Measurements from ENCODE around the gene LEF1.

LEF1 gene

GRCh38 chr4:108193886-108194672 lies 25.3 kb upstream of the LEF1 start:
- DNase-seq (ENCODE audit: low read depth in 1 of 2, low spot score in 1 of 2), result no peak
- in situ Hi-C loops (cut with HindIII; ENCODE audit: low pct_unique_long_range_greater_than_20kb, low sequenced_read_pairs), result no loop called here
- no peak for TF ChIP-seq JUND (IDR thresholded peaks at IDR 0.05; ENCODE audit: low read depth)

- TF ChIP-seq JUND (IDR thresholded peaks at IDR 0.05; ENCODE audit: low read depth), result no peak
- DNase-seq (ENCODE audit: low read depth in 1 of 2, low spot score in 1 of 2), result no peak
- in situ Hi-C loops (cut with HindIII; ENCODE audit: low pct_unique_long_range_greater_than_20kb, low sequenced_read_pairs), result no loop called here
Measured at GRCh38 chr4:108192935-108193334, 24.2 kb upstream of the LEF1 start.

- in situ Hi-C loops (cut with HindIII; ENCODE audit: low pct_unique_long_range_greater_than_20kb, low sequenced_read_pairs), result no loop called here
- no peak for DNase-seq (ENCODE audit: low read depth in 1 of 2, low spot score in 1 of 2)
- TF ChIP-seq JUND (IDR thresholded peaks at IDR 0.05; ENCODE audit: low read depth), result no peak
Measured at GRCh38 chr4:108192056-108192455, 23.3 kb upstream of the LEF1 start.

GRCh38 chr4:108191269-108191914 lies 22.7 kb upstream of the LEF1 start:
- in situ Hi-C loops (cut with HindIII; ENCODE audit: low pct_unique_long_range_greater_than_20kb, low sequenced_read_pairs), result no loop called here
- no peak for DNase-seq (ENCODE audit: low read depth in 1 of 2, low spot score in 1 of 2)
- no peak for TF ChIP-seq JUND (IDR thresholded peaks at IDR 0.05; ENCODE audit: low read depth)

GRCh38 chr4:108188770-108189169 lies 20.0 kb upstream of the LEF1 start:
- DNase-seq (ENCODE audit: low read depth in 1 of 2, low spot score in 1 of 2), result no peak
- in situ Hi-C loops (cut with HindIII; ENCODE audit: low pct_unique_long_range_greater_than_20kb, low sequenced_read_pairs), result no loop called here
- TF ChIP-seq JUND (IDR thresholded peaks at IDR 0.05; ENCODE audit: low read depth), result no peak

GRCh38 chr4:108185252-108185651 lies 16.5 kb upstream of the LEF1 start:
- DNase-seq (ENCODE audit: low read depth in 1 of 2, low spot score in 1 of 2), result no peak
- no peak for TF ChIP-seq JUND (IDR thresholded peaks at IDR 0.05; ENCODE audit: low read depth)
- in situ Hi-C loops (cut with HindIII; ENCODE audit: low pct_unique_long_range_greater_than_20kb, low sequenced_read_pairs), result no loop called here

GRCh38 chr4:108184453-108185049 lies 15.8 kb upstream of the LEF1 start:
- TF ChIP-seq JUND (IDR thresholded peaks at IDR 0.05; ENCODE audit: low read depth), result no peak
- DNase-seq (ENCODE audit: low read depth in 1 of 2, low spot score in 1 of 2), result no peak
- in situ Hi-C loops (cut with HindIII; ENCODE audit: low pct_unique_long_range_greater_than_20kb, low sequenced_read_pairs), result no loop called here

- TF ChIP-seq JUND (IDR thresholded peaks at IDR 0.05; ENCODE audit: low read depth), result no peak
- DNase-seq (ENCODE audit: low read depth in 1 of 2, low spot score in 1 of 2), result no peak
- in situ Hi-C loops (cut with HindIII; ENCODE audit: low pct_unique_long_range_greater_than_20kb, low sequenced_read_pairs), result no loop called here
Measured at GRCh38 chr4:108181704-108182103, 13.0 kb upstream of the LEF1 start.

GRCh38 chr4:108180513-108180912 lies 11.8 kb upstream of the LEF1 start:
- in situ Hi-C loops (cut with HindIII; ENCODE audit: low pct_unique_long_range_greater_than_20kb, low sequenced_read_pairs), result no loop called here

GRCh38 chr4:108175966-108176365 lies 7.2 kb upstream of the LEF1 start:
- in situ Hi-C loops (cut with HindIII; ENCODE audit: low pct_unique_long_range_greater_than_20kb, low sequenced_read_pairs), result no loop called here
- TF ChIP-seq JUND (IDR thresholded peaks at IDR 0.05; ENCODE audit: low read depth), result no peak
- no peak for DNase-seq (ENCODE audit: low read depth in 1 of 2, low spot score in 1 of 2)

More at GRCh38 chr4:108180513-108180912, 11.8 kb upstream of the LEF1 start:
- no peak for DNase-seq (ENCODE audit: low read depth in 1 of 2, low spot score in 1 of 2)
- TF ChIP-seq JUND (IDR thresholded peaks at IDR 0.05; ENCODE audit: low read depth), result no peak

GRCh38 chr4:108174856-108175255 lies 6.1 kb upstream of the LEF1 start:
- no peak for TF ChIP-seq JUND (IDR thresholded peaks at IDR 0.05; ENCODE audit: low read depth)
- in situ Hi-C loops (cut with HindIII; ENCODE audit: low pct_unique_long_range_greater_than_20kb, low sequenced_read_pairs), result no loop called here
- no peak for DNase-seq (ENCODE audit: low read depth in 1 of 2, low spot score in 1 of 2)

- TF ChIP-seq JUND (IDR thresholded peaks at IDR 0.05; ENCODE audit: low read depth), result no peak
Measured at GRCh38 chr4:108173599-108174057, 4.9 kb upstream of the LEF1 start.

More at GRCh38 chr4:108173599-108174057, 4.9 kb upstream of the LEF1 start:
- no peak for DNase-seq (ENCODE audit: low read depth in 1 of 2, low spot score in 1 of 2)
- in situ Hi-C loops (cut with HindIII; ENCODE audit: low pct_unique_long_range_greater_than_20kb, low sequenced_read_pairs), result no loop called here

All from T47D (cell line).